Measurements from ENCODE around the gene SIN3B. TPM values are rescaled to one million over a fixed set of nuclear protein-coding genes. Genes with fewer than 3 reads are reported as not detected.

Gene SIN3B
- total RNA-seq, 1 donor from 2014 or later = 73.1 TPM

- DNase-seq = no peak
- H3K27ac Mint-ChIP-seq = no peak overlapping the region
- H3K27me3 Mint-ChIP-seq = no peaks in the 10 kb centered on the region
- intact Hi-C loops (cut with micrococcal nuclease) = no loop called here
- no peak for TF ChIP-seq CTCF (IDR thresholded peaks at IDR 0.05)
- POLR2A ChIA-PET = no interaction called here
- no peaks in the 10 kb centered on the region for H3K9me3 Mint-ChIP-seq
- CTCF ChIA-PET = no interaction called here
- H3K36me3 Mint-ChIP-seq (ENCODE audit: low read depth) = peaks cover 58% of the 10 kb centered on the region
- H3K4me3 Mint-ChIP-seq = no peak overlapping the region
- H3K4me1 Mint-ChIP-seq = peaks cover 11% of the 10 kb centered on the region
- ATAC-seq (ENCODE audit: low read depth) = no peak
Observed at GRCh38 chr19:16859626-16860025, 30.4 kb downstream of the SIN3B start.

- H3K4me3 Mint-ChIP-seq = no peak overlapping the region
- ChIA-PET CTCF (no interaction called here), POLR2A (no interaction called here)
- no peak for DNase-seq
- no peak for TF ChIP-seq CTCF (IDR thresholded peaks at IDR 0.05)
- no peaks in the 10 kb centered on the region for H3K9me3 Mint-ChIP-seq
- peaks cover 11% of the 10 kb centered on the region for H3K4me1 Mint-ChIP-seq
- intact Hi-C loops (cut with micrococcal nuclease) = no loop called here
- H3K27ac Mint-ChIP-seq = no peak overlapping the region
- no peaks in the 10 kb centered on the region for H3K27me3 Mint-ChIP-seq
- H3K36me3 Mint-ChIP-seq (ENCODE audit: low read depth) = peaks cover 57% of the 10 kb centered on the region
- no peak for ATAC-seq (ENCODE audit: low read depth)
Observed at GRCh38 chr19:16860118-16860517, 30.9 kb downstream of the SIN3B start.

GRCh38 chr19:16861011-16861410, 31.8 kb downstream of the SIN3B start:
- Mint-ChIP-seq H3K36me3 (ENCODE audit: low read depth) (peaks cover 61% of the 10 kb centered on the region), H3K4me3 (no peak overlapping the region), H3K27ac (no peak overlapping the region), H3K4me1 (peaks cover 11% of the 10 kb centered on the region), H3K9me3 (no peaks in the 10 kb centered on the region), H3K27me3 (no peaks in the 10 kb centered on the region)
- ATAC-seq (ENCODE audit: low read depth) (no peak), DNase-seq (no peak)
- TF ChIP-seq CTCF (IDR thresholded peaks at IDR 0.05) = no peak
- intact Hi-C loops (cut with micrococcal nuclease) = no loop called here
- ChIA-PET POLR2A (interaction anchor here (0.7 kb wide), 1 partner anchor 612 kb away, joined by 7 read pairs; no protein-coding TSS in a partner anchor), CTCF (no interaction called here)

GRCh38 chr19:16861834-16862233, 32.6 kb downstream of the SIN3B start:
- peaks cover 11% of the 10 kb centered on the region for H3K4me1 Mint-ChIP-seq
- CTCF ChIA-PET = no interaction called here
- no peak for ATAC-seq (ENCODE audit: low read depth)

GRCh38 chr19:16862826-16863415, 33.7 kb downstream of the SIN3B start:
- no peak overlapping the region for H3K4me3 Mint-ChIP-seq

More at GRCh38 chr19:16861834-16862233, 32.6 kb downstream of the SIN3B start:
- DNase-seq = no peak
- POLR2A ChIA-PET = no interaction called here
- Mint-ChIP-seq H3K4me3 (no peak overlapping the region), H3K27ac (no peak overlapping the region), H3K9me3 (no peaks in the 10 kb centered on the region), H3K36me3 (ENCODE audit: low read depth) (peaks cover 63% of the 10 kb centered on the region), H3K27me3 (no peaks in the 10 kb centered on the region)
- intact Hi-C loops (cut with micrococcal nuclease) = no loop called here
- no peak for TF ChIP-seq CTCF (IDR thresholded peaks at IDR 0.05)

More at GRCh38 chr19:16862826-16863415, 33.7 kb downstream of the SIN3B start:
- Mint-ChIP-seq H3K27ac (no peak overlapping the region), H3K4me1 (peaks cover 11% of the 10 kb centered on the region), H3K27me3 (no peaks in the 10 kb centered on the region), H3K36me3 (ENCODE audit: low read depth) (peaks cover 66% of the 10 kb centered on the region), H3K9me3 (no peaks in the 10 kb centered on the region)
- ATAC-seq (ENCODE audit: low read depth) (no peak), DNase-seq (no peak)
- POLR2A ChIA-PET = interaction anchor here (0.6 kb wide), 1 partner anchor 320 kb away, joined by 3 read pairs; no protein-coding TSS in a partner anchor
- TF ChIP-seq CTCF (IDR thresholded peaks at IDR 0.05) = no peak
- CTCF ChIA-PET = no interaction called here
- intact Hi-C loops (cut with micrococcal nuclease) = no loop called here
